ENCODE measurements around the gene TTYH3.

The TTYH3 gene

DNA sequence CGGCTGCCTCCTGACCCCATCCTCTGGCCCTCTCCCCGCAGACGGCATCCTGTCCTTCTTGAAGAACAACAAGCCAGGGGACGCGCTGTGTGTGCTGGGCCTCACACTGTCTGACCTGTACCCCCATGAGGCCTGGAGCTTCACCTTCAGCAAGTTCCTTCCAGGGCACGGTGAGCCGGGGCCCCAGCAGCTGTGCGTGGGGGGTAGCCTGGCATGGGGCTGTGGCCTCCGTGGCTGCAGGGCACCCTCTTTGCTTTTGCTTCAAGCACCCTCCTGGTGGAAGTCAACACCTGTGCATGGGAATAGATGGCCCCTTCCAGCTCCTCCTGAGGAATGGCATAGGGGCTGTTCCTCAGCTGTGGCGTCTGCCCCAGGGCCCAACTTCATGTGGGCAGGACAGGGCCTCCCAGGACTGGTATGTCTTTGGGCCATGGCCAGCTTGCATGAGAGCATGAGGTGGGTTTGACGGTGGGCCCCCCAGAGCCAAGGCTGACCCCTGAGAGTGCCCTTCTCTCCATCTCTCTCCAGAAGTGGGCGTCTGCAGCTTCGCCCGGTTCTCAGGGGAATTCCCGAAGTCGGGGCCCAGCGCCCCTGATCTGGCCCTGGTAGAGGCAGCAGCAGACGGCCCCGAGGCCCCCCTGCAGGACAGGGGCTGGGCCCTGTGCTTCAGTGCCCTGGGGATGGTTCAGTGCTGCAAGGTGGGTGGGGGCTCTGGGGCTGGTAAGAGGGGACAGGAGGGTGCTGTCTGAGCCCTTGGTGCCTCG lies 76.9 kb downstream of the TTYH3 start:
- H3K9me3 ChIP-seq (ENCODE audit: control insufficient read depth, insufficient read depth, low read length) = no peaks in the 10 kb centered on the region
- H3K4me2 ChIP-seq (ENCODE audit: low read length) = peak overlapping the region; percentile 74
- H3F3A ChIP-seq (ENCODE audit: control insufficient read depth, insufficient read depth) = peaks cover 6% of the 10 kb centered on the region
- H3K4me1 ChIP-seq (ENCODE audit: control insufficient read depth, low read length) = peaks cover 34% of the 10 kb centered on the region
- H3K79me2 ChIP-seq (ENCODE audit: control insufficient read depth, low read length) = no peaks in the 10 kb centered on the region
- H3K27me3 ChIP-seq (ENCODE audit: control insufficient read depth, low read length) = no peaks in the 10 kb centered on the region
- no peaks in the 10 kb centered on the region for H3K9me2 ChIP-seq (replicated peaks; ENCODE audit: control insufficient read depth, low read length)
- H3K27ac ChIP-seq (ENCODE audit: low read depth, low read length) = no peak overlapping the region
- TF ChIP-seq EZH2phosphoT487 (IDR thresholded peaks at IDR 0.05; ENCODE audit: borderline replicate concordance, low read length) = no peak
- TF ChIP-seq, protein P1, sequence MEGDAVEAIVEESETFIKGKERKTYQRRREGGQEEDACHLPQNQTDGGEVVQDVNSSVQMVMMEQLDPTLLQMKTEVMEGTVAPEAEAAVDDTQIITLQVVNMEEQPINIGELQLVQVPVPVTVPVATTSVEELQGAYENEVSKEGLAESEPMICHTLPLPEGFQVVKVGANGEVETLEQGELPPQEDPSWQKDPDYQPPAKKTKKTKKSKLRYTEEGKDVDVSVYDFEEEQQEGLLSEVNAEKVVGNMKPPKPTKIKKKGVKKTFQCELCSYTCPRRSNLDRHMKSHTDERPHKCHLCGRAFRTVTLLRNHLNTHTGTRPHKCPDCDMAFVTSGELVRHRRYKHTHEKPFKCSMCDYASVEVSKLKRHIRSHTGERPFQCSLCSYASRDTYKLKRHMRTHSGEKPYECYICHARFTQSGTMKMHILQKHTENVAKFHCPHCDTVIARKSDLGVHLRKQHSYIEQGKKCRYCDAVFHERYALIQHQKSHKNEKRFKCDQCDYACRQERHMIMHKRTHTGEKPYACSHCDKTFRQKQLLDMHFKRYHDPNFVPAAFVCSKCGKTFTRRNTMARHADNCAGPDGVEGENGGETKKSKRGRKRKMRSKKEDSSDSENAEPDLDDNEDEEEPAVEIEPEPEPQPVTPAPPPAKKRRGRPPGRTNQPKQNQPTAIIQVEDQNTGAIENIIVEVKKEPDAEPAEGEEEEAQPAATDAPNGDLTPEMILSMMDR (IDR thresholded peaks at IDR 0.05; ENCODE audit: low read depth, low read length, poor library complexity, severe bottlenecking) = no peak
- H4K20me1 ChIP-seq (ENCODE audit: control insufficient read depth, insufficient read depth, low read depth, low read length) = no peaks in the 10 kb centered on the region
- no peaks in the 10 kb centered on the region for H3K36me3 ChIP-seq (ENCODE audit: control insufficient read depth, low read length)
- H3K4me3 ChIP-seq (ENCODE audit: low read length) = peak overlapping the region; percentile 68

DNA sequence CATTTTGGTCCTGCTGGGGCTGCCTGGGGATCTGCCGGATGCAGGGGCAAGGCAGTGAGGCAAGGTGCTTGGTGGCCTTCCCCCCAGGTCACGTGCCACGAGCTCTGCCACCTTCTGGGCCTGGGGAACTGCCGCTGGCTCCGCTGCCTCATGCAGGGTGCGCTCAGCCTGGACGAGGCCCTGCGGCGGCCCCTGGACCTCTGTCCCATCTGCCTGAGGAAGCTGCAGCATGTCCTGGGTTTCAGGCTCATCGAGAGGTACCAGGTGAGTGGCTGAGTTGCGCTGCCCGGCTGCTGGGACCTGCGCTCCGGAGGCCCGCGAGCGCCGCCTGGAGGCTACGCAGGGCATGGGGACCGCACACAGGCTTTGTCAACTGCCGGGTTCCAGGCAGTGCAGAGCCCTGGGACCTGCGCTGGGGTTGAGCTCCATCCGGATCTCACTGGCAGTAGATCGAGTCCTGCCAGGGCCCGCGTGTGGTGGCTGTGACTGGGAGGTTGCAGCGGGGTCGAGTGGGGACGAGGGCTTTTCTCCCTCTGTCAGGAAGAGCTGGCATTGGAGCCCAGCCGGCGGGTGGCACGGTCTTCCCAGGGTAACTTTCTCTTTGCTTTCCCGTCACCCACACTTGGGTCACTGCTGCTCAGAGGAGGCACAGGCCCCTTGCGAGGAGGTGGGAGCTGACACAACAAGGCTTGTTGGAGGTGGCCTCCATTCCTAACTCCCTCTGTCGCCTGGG lies 77.9 kb downstream of the TTYH3 start:
- no peaks in the 10 kb centered on the region for H3K79me2 ChIP-seq (ENCODE audit: control insufficient read depth, low read length)
- peak overlapping the region; percentile 74 for H3K4me2 ChIP-seq (ENCODE audit: low read length)
- peaks cover 6% of the 10 kb centered on the region for H3F3A ChIP-seq (ENCODE audit: control insufficient read depth, insufficient read depth)
- H3K4me3 ChIP-seq (ENCODE audit: low read length) = peak overlapping the region; percentile 68
- H4K20me1 ChIP-seq (ENCODE audit: control insufficient read depth, insufficient read depth, low read depth, low read length) = no peaks in the 10 kb centered on the region
- peaks cover 9% of the 10 kb centered on the region for H3K27me3 ChIP-seq (ENCODE audit: control insufficient read depth, low read length)
- H3K4me1 ChIP-seq (ENCODE audit: control insufficient read depth, low read length) = peaks cover 34% of the 10 kb centered on the region
- no peaks in the 10 kb centered on the region for H3K36me3 ChIP-seq (ENCODE audit: control insufficient read depth, low read length)
- H3K9me2 ChIP-seq (replicated peaks; ENCODE audit: control insufficient read depth, low read length) = no peaks in the 10 kb centered on the region
- no peaks in the 10 kb centered on the region for H3K9me3 ChIP-seq (ENCODE audit: control insufficient read depth, insufficient read depth, low read length)
- peak overlapping the region; percentile 62 for H3K27ac ChIP-seq (ENCODE audit: low read depth, low read length)
- no peak for TF ChIP-seq EZH2phosphoT487 (IDR thresholded peaks at IDR 0.05; ENCODE audit: borderline replicate concordance, low read length)
- TF ChIP-seq, protein P1 (IDR thresholded peaks at IDR 0.05; ENCODE audit: low read depth, low read length, poor library complexity, severe bottlenecking) = peak; percentile 100

DNA sequence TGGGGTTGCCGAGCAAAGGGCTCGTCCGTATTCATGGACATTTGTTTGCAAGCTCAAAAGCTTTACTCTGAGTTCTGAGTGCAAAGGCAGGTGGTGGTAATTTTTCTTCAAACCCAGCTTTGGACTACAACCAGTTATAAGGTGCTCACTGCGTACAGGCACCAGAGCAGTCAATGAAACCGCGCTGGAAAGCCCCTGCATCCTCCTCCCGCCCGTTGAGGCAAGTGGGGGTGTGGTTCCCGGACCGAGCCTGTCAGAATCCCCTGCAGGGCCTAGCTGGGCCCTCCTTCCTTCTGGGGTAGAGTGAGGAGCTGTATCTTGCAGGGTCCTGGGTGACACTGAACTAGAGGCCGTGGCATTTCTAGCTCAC lies 78.5 kb downstream of the TTYH3 start:
- Histone ChIP-seq H3K4me2 (ENCODE audit: low read length) (peak overlapping the region; percentile 74), H3K4me3 (ENCODE audit: low read length) (peak overlapping the region; percentile 68)
- TF ChIP-seq, protein P1 (IDR thresholded peaks at IDR 0.05; ENCODE audit: low read depth, low read length, poor library complexity, severe bottlenecking) = no peak
- TF ChIP-seq EZH2phosphoT487 (IDR thresholded peaks at IDR 0.05; ENCODE audit: borderline replicate concordance, low read length) = no peak

More for the DNA sequence above, 78.5 kb downstream of the TTYH3 start:
- Histone ChIP-seq H4K20me1 (ENCODE audit: control insufficient read depth, insufficient read depth, low read depth, low read length) (no peaks in the 10 kb centered on the region; the same call in 1 of the 2 replicates), H3K27ac (ENCODE audit: low read depth, low read length) (peak overlapping the region; percentile 62), H3K9me2 (replicated peaks; ENCODE audit: control insufficient read depth, low read length) (no peaks in the 10 kb centered on the region), H3K4me1 (ENCODE audit: control insufficient read depth, low read length) (peaks cover 38% of the 10 kb centered on the region), H3K27me3 (ENCODE audit: control insufficient read depth, low read length) (peaks cover 14% of the 10 kb centered on the region), H3K36me3 (ENCODE audit: control insufficient read depth, low read length) (no peaks in the 10 kb centered on the region), H3K9me3 (ENCODE audit: control insufficient read depth, insufficient read depth, low read length) (no peaks in the 10 kb centered on the region), H3K79me2 (ENCODE audit: control insufficient read depth, low read length) (no peaks in the 10 kb centered on the region), H3F3A (ENCODE audit: control insufficient read depth, insufficient read depth) (peaks cover 6% of the 10 kb centered on the region)

All from DOHH2 (cell line).